ENCODE measurements around the gene ENTR1.

DNA sequence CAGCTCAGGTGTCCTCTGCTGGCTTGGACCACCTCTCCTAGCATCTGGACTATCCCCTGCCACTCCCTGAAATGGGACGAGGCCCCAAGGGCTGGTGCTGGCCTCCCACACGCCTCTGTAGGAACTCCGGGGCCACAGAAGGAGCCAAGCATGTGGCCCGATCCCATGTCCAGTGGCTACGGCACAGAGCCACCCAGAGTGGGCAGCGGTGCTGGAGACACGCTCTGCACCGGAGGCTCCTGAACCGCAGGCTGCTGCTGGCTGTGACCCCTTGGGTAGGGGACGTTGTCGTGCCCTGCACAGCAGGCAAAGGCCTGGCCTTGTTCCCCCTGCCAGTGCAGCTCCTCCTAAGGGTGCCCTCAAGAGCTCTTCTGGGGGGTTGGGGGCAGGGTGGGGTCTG, 30.5 kb downstream of the ENTR1 start:
- TF ChIP-seq CTCF (IDR thresholded peaks at IDR 0.05) (no peak), POLR2A (IDR thresholded peaks at IDR 0.05) (no peak), EP300 (IDR thresholded peaks at IDR 0.05) (no peak), POLR2AphosphoS5 (IDR thresholded peaks at IDR 0.05) (no peak)
